Mesenchymal stem cell (in vitro differentiated cells and primary cell): ENCODE measurements around the gene MORF4L1. TPM values are rescaled to one million over a fixed set of nuclear protein-coding genes. Genes with fewer than 3 reads are reported as not detected.
A peak's percentile ranks its signal among the peaks of the same experiment; 100 is the strongest.

ENCODE experiments used
- DNase-seq: peaks from one replicate; pipeline ENCODE4 v3.0.0-alpha.2; 2013
- H2AFZ ChIP-seq: one replicate; pipeline ENCODE4 v1.6.1; 2013; ENCODE audit warnings: low read depth, mild to moderate bottlenecking, control low read depth, inconsistent platforms, low read length, moderate library complexity
- H2AK5ac ChIP-seq: 2 replicates; pipeline ENCODE4 v1.6.1; 2013; ENCODE audit warnings: low read length, moderate library complexity, mild to moderate bottlenecking, inconsistent platforms; ENCODE audit not compliant: severe bottlenecking
- H2BK120ac ChIP-seq: one replicate; pipeline ENCODE4 v1.6.1; 2013; ENCODE audit warnings: low read depth, mild to moderate bottlenecking, inconsistent platforms, low read length, moderate library complexity
- H2BK12ac ChIP-seq, 2 experiments: one replicate each; pipeline ENCODE4 v1.6.1; 2013; ENCODE audit warnings: inconsistent platforms in 2 of 2, low read length in 2 of 2, mild to moderate bottlenecking in 2 of 2, moderate library complexity in 2 of 2, control low read depth in 1 of 2
- H2BK15ac ChIP-seq: one replicate; pipeline ENCODE4 v1.6.1; 2013; ENCODE audit warnings: mild to moderate bottlenecking, low read depth, inconsistent platforms; ENCODE audit not compliant: poor library complexity, severe bottlenecking
- H2BK5ac ChIP-seq: 2 replicates; pipeline ENCODE4 v1.6.1; 2013; ENCODE audit warnings: low read depth, mild to moderate bottlenecking, low read length, control low read depth, inconsistent platforms; ENCODE audit not compliant: poor library complexity, severe bottlenecking
- H3K14ac ChIP-seq, 2 experiments: one replicate each; pipeline ENCODE4 v1.6.1; 2013; ENCODE audit warnings: inconsistent platforms in 2 of 2, low read length in 2 of 2, control low read depth in 1 of 2, mild to moderate bottlenecking in 1 of 2, moderate library complexity in 1 of 2
- H3K18ac ChIP-seq, 2 experiments: one replicate each; pipeline ENCODE4 v1.6.1; 2013; ENCODE audit warnings: inconsistent platforms in 2 of 2, low read length in 2 of 2, control low read depth in 1 of 2, low read depth in 1 of 2, mild to moderate bottlenecking in 1 of 2
- H3K23ac ChIP-seq, 2 experiments: one replicate each; pipeline ENCODE4 v1.6.1; 2013; ENCODE audit warnings: inconsistent platforms in 2 of 2, low read length in 2 of 2, mild to moderate bottlenecking in 2 of 2, moderate library complexity in 2 of 2, control low read depth in 1 of 2
- H3K27ac ChIP-seq: 2 replicates; pipeline ENCODE4 v1.5.1; 2013; ENCODE audit warnings: mild to moderate bottlenecking, moderate library complexity, low read length, control low read depth, inconsistent platforms; ENCODE audit not compliant: poor library complexity, severe bottlenecking
- H3K27me3 ChIP-seq, 2 experiments: 2 replicates each; pipeline versions ENCODE4 v1.6.1 to v1.7.0; 2013; ENCODE audit warnings: low read length in 2 of 2, mild to moderate bottlenecking in 2 of 2, moderate library complexity in 2 of 2, control low read depth in 1 of 2, inconsistent platforms in 1 of 2; ENCODE audit not compliant: control insufficient read depth in 1 of 2, insufficient read depth in 1 of 2
- H3K36me3 ChIP-seq, 2 experiments: 2 replicates each; pipeline versions ENCODE4 v1.6.1 to v1.7.0; 2013; ENCODE audit warnings: low read length in 2 of 2, control low read depth in 1 of 2, inconsistent platforms in 1 of 2, low read depth in 1 of 2, mild to moderate bottlenecking in 1 of 2; ENCODE audit not compliant: insufficient read depth in 2 of 2, control insufficient read depth in 1 of 2
- H3K4ac ChIP-seq, 2 experiments: one replicate each; pipeline ENCODE4 v1.6.1; 2013; ENCODE audit warnings: inconsistent platforms in 2 of 2, low read length in 2 of 2, mild to moderate bottlenecking in 2 of 2, moderate library complexity in 2 of 2, control low read depth in 1 of 2, low read depth in 1 of 2
- H3K4me1 ChIP-seq: 2 replicates; pipeline ENCODE4 v1.6.1; 2013; ENCODE audit warnings: low read depth, low read length, control low read depth; ENCODE audit not compliant: control insufficient read depth, insufficient read depth
- H3K4me2 ChIP-seq: 2 replicates; pipeline ENCODE4 v1.6.1; 2013; ENCODE audit warnings: low read length, mild to moderate bottlenecking, inconsistent platforms; ENCODE audit not compliant: poor library complexity, severe bottlenecking
- H3K4me3 ChIP-seq, 2 experiments: 2 replicates each; pipeline versions ENCODE4 v1.5.1 to v1.7.0; 2013; ENCODE audit warnings: low read length in 2 of 2, mild to moderate bottlenecking in 2 of 2, control low read depth in 1 of 2, low read depth in 1 of 2; ENCODE audit not compliant: insufficient read depth in 1 of 2
- H3K79me1 ChIP-seq: replicated peaks from 2 replicates; pipeline ENCODE4 v1.6.1; 2013; ENCODE audit warnings: mild to moderate bottlenecking, control low read depth, low read length, inconsistent platforms; ENCODE audit not compliant: poor library complexity, severe bottlenecking
- H3K9ac ChIP-seq: 2 replicates; pipeline ENCODE4 v1.7.0; 2013; ENCODE audit warnings: mild to moderate bottlenecking, low read length, moderate library complexity
- H3K9me3 ChIP-seq: 2 replicates; pipeline ENCODE4 v1.7.0; 2013; ENCODE audit warnings: mild to moderate bottlenecking, low read length; ENCODE audit not compliant: control insufficient read depth
- H4K8ac ChIP-seq: one replicate; pipeline ENCODE4 v1.6.1; 2013; ENCODE audit warnings: inconsistent platforms, mild to moderate bottlenecking, low read length, moderate library complexity
- H4K91ac ChIP-seq: one replicate; pipeline ENCODE4 v1.6.1; 2013; ENCODE audit warnings: mild to moderate bottlenecking, low read length, inconsistent platforms
- WGBS: methylation state at CpG from one replicate; pipeline ENCODE4 v1.1.7; 2013; ENCODE audit warnings: mixed read lengths; 5-methylcytosine and 5-hydroxymethylcytosine counted together
- polyA plus RNA-seq, 2 experiments: library from polyadenylated mRNA; stranded (reverse); fragments of 200-250 nt; gene quantifications; one replicate each; pipeline ENCODE4 v1.2.3, GENCODE V29; 2013

The MORF4L1 gene
- polyA plus RNA-seq (2013, experiment 1 of 2): 560 TPM
- polyA plus RNA-seq (2013, experiment 2 of 2): 524 TPM

GRCh38 chr15:78872155-78872971, at the start of gene MORF4L1:
Gene MORF4L1 (plus strand): TSS chr15:78872890. CDS start chr15:78873018, 128 bp downstream.
- peak within 1 kb of the TSS; percentile 81 to 98 for H3K4me3 ChIP-seq
- H2BK15ac ChIP-seq: peak within 1 kb of the TSS; percentile 100
- peak within 1 kb of the TSS; percentile 92 to 95 for H3K14ac ChIP-seq
- H4K8ac ChIP-seq: peak within 1 kb of the TSS; percentile 100
- H2BK12ac ChIP-seq: peak within 1 kb of the TSS in 1 of 2 experiments; percentile 6
- H3K36me3 ChIP-seq: no peaks in the 10 kb centered on the region
- H3K4me1 ChIP-seq: peaks cover 7% of the 10 kb centered on the region
- no peaks in the 10 kb centered on the region for H3K27me3 ChIP-seq
- H2BK5ac ChIP-seq: peak within 1 kb of the TSS; percentile 36
- 9% methylated on average over 32 of the region's 52 CpGs for WGBS
- H3K9me3 ChIP-seq: no peaks in the 10 kb centered on the region
- peaks cover 2% of the 10 kb centered on the region for H3K79me1 ChIP-seq
- peak; percentile 94 for DNase-seq
- peak within 1 kb of the TSS; percentile 99 to 100 for H3K4ac ChIP-seq
- peak within 1 kb of the TSS; percentile 94 for H3K27ac ChIP-seq
- peak within 1 kb of the TSS; percentile 82 for H3K4me2 ChIP-seq
- H4K91ac ChIP-seq: peak within 1 kb of the TSS; percentile 100
- peak within 1 kb of the TSS; percentile 98 for H2AFZ ChIP-seq
- peak within 1 kb of the TSS; percentile 85 to 100 for H3K18ac ChIP-seq
- H3K9ac ChIP-seq: peak within 1 kb of the TSS; percentile 100
- peak within 1 kb of the TSS; percentile 37 to 100 for H3K23ac ChIP-seq
- peak within 1 kb of the TSS; percentile 99 for H2BK120ac ChIP-seq
- H2AK5ac ChIP-seq: peak within 1 kb of the TSS; percentile 99

- no peak for DNase-seq
- Histone ChIP-seq H3K9ac (no peak overlapping the region), H3K18ac (no peak overlapping the region), H3K4me3 (no peak overlapping the region), H3K4me1 (peaks cover 5% of the 10 kb centered on the region), H2AK5ac (no peak overlapping the region), H3K27ac (no peak overlapping the region), H4K91ac (no peak overlapping the region), H2AFZ (peak overlapping the region; percentile 37), H3K23ac (no peak overlapping the region), H3K9me3 (no peaks in the 10 kb centered on the region), H2BK120ac (no peak overlapping the region), H2BK5ac (no peak overlapping the region), H3K79me1 (no peaks in the 10 kb centered on the region), H3K14ac (no peak overlapping the region), H2BK12ac (no peak overlapping the region), H3K27me3 (peaks cover 0 to 16% of the 10 kb centered on the region in 2 experiments), H3K4me2 (no peak overlapping the region), H3K36me3 (no peaks in the 10 kb centered on the region), H2BK15ac (no peak overlapping the region), H3K4ac (no peak overlapping the region), H4K8ac (no peak overlapping the region)
- 93% methylated on average over 2 of the region's 2 CpGs for WGBS
Measured at GRCh38 chr15:78828920-78829319, 43.8 kb upstream of the MORF4L1 start.

- DNase-seq: no peak
- Histone ChIP-seq H2BK120ac (no peak overlapping the region), H4K91ac (no peak overlapping the region), H3K27ac (no peak overlapping the region), H3K4me3 (no peak overlapping the region), H3K36me3 (no peaks in the 10 kb centered on the region), H3K79me1 (no peaks in the 10 kb centered on the region), H2BK15ac (peak overlapping the region; percentile 91), H3K4me1 (peaks cover 3% of the 10 kb centered on the region), H3K23ac (no peak overlapping the region), H3K9ac (no peak overlapping the region), H3K14ac (no peak overlapping the region), H3K18ac (no peak overlapping the region), H3K4ac (no peak overlapping the region), H2AK5ac (no peak overlapping the region), H4K8ac (no peak overlapping the region), H3K27me3 (peaks cover 0 to 16% of the 10 kb centered on the region in 2 experiments), H2BK5ac (no peak overlapping the region), H2AFZ (no peak overlapping the region), H3K4me2 (no peak overlapping the region), H3K9me3 (no peaks in the 10 kb centered on the region), H2BK12ac (no peak overlapping the region)
- WGBS: 87% methylated on average over 52 of the region's 52 CpGs
Measured at GRCh38 chr15:78830514-78831228, 42.0 kb upstream of the MORF4L1 start.
